ENCODE measurements around the gene ERP44.
"Not testable (repeated sequence)": the region's sequence is repeated elsewhere in the genome, so short reads cannot be mapped to it uniquely, and the experiment has no call there.

ERP44 gene

GRCh38 chr9:100011062-100011681 lies 87.6 kb downstream of the ERP44 start:
- DNase-seq (ENCODE audit: low read depth): peak; percentile 30

GRCh38 chr9:99999797-100000196 lies 99.0 kb downstream of the ERP44 start:
- no peak for DNase-seq (ENCODE audit: low read depth)

GRCh38 chr9:99998866-99999265 lies 99.9 kb downstream of the ERP44 start:
- no peak for DNase-seq (ENCODE audit: low read depth)

GRCh38 chr9:99998266-99998665 lies 100.5 kb downstream of the ERP44 start:
- DNase-seq (ENCODE audit: low read depth): no peak

GRCh38 chr9:99990508-99990907 lies 108.3 kb downstream of the ERP44 start:
- DNase-seq (ENCODE audit: low read depth): not testable (repeated sequence)

- no peak for DNase-seq (ENCODE audit: low read depth)
These were observed 112.2 kb downstream of the ERP44 start for GRCh38 chr9:99986642-99987041.

- no peak for DNase-seq (ENCODE audit: low read depth)
These were observed 118.2 kb downstream of the ERP44 start for GRCh38 chr9:99980598-99980997.

- DNase-seq (ENCODE audit: low read depth): no peak
These were observed 120.6 kb downstream of the ERP44 start for GRCh38 chr9:99978221-99978620.

- DNase-seq (ENCODE audit: low read depth): no peak
These were observed 121.6 kb downstream of the ERP44 start for GRCh38 chr9:99977033-99977792.

GRCh38 chr9:99973455-99973854 lies 125.3 kb downstream of the ERP44 start:
- DNase-seq (ENCODE audit: low read depth): no peak

GRCh38 chr9:99971410-99971809 lies 127.4 kb downstream of the ERP44 start:
- DNase-seq (ENCODE audit: low read depth): no peak

- no peak for DNase-seq (ENCODE audit: low read depth)
These were observed 128.3 kb downstream of the ERP44 start for GRCh38 chr9:99970481-99970880.

- no peak for DNase-seq (ENCODE audit: low read depth)
These were observed 131.3 kb downstream of the ERP44 start for GRCh38 chr9:99967457-99967856.

- no peak for DNase-seq (ENCODE audit: low read depth)
These were observed 132.1 kb downstream of the ERP44 start for GRCh38 chr9:99966716-99967115.

GRCh38 chr9:99966001-99966400 lies 132.8 kb downstream of the ERP44 start:
- DNase-seq (ENCODE audit: low read depth): no peak

GRCh38 chr9:99964336-99964735 lies 134.5 kb downstream of the ERP44 start:
- DNase-seq (ENCODE audit: low read depth): no peak

GRCh38 chr9:99962680-99963261 lies 136.0 kb downstream of the ERP44 start:
- DNase-seq (ENCODE audit: low read depth): no peak

- no peak for DNase-seq (ENCODE audit: low read depth)
These were observed 143.2 kb downstream of the ERP44 start for GRCh38 chr9:99955606-99956005.

- DNase-seq (ENCODE audit: low read depth): no peak
These were observed 144.0 kb downstream of the ERP44 start for GRCh38 chr9:99954819-99955218.

GRCh38 chr9:99953861-99954507 lies 144.8 kb downstream of the ERP44 start:
- DNase-seq (ENCODE audit: low read depth): no peak

GRCh38 chr9:99948896-99949295 lies 149.9 kb downstream of the ERP44 start:
- DNase-seq (ENCODE audit: low read depth): no peak

- DNase-seq (ENCODE audit: low read depth): no peak
These were observed 150.3 kb downstream of the ERP44 start for GRCh38 chr9:99948482-99948881.

GRCh38 chr9:99947395-99947794 lies 151.4 kb downstream of the ERP44 start:
- no peak for DNase-seq (ENCODE audit: low read depth)

All from non-pigmented ciliary epithelial cell (primary cell).